Measurements from ENCODE around the gene MGLL. TPM values are rescaled to one million over a fixed set of nuclear protein-coding genes. Genes with fewer than 3 reads are reported as not detected.
A peak's percentile ranks its signal among the peaks of the same experiment; 100 is the strongest.

Gene MGLL
- total RNA-seq, 1 experiment from 2014 or later: 6.8 TPM

DNA sequence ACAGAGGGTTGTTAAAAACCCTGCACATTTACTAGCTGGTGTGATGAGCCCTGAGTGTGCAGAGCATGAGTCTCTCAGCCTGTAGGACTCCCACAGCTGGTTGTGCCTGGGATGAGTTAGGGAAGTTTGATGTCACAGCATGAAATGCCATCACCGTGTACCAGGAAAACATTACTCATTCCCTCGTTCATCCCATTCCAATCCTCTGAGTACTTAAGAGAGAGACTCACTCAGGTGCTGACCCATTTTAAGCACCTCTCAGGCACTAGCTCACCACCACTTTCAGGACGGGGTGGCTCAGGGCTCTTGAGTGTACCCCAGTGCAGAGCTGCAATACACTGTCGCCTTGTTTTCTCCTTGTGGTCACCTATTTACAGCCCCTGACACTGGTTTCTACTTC lies 18.7 kb downstream of the MGLL start:
- H3K27me3 ChIP-seq (ENCODE audit: insufficient read depth, low read length): no peaks in the 10 kb centered on the region
- POLR2A ChIA-PET: interaction anchor here (1.0 to 1.3 kb wide), 3 partner anchors 10 to 19 kb away, joined by 4 to 5 read pairs (median 4); partner anchors contain the start of gene MGLL
- peaks cover 6 to 59% of the 10 kb centered on the region in 2 experiments; a peak in 3 of 4 replicates for H3K4me1 ChIP-seq (ENCODE audit: control insufficient read depth in 1 of 2, insufficient read depth in 2 of 2, low read length in 2 of 2)
- no peaks in the 10 kb centered on the region for H3K36me3 ChIP-seq (ENCODE audit: control insufficient read depth in 1 of 2, insufficient read depth in 2 of 2, low read length in 2 of 2)
- peak; percentile 69 for TF ChIP-seq POLR2AphosphoS5 (IDR thresholded peaks at IDR 0.05; ENCODE audit: low read depth, low read length)
- TF ChIP-seq RAD21 (IDR thresholded peaks at IDR 0.05; ENCODE audit: low read depth): peak; percentile 33; the same call in 1 of the 2 replicates
- peak; percentile 91 for TF ChIP-seq SP1 (IDR thresholded peaks at IDR 0.05; ENCODE audit: low read depth)
- no peak for TF ChIP-seq EZH2 (IDR thresholded peaks at IDR 0.05)
- TF ChIP-seq CBX3 (IDR thresholded peaks at IDR 0.05; ENCODE audit: low read depth): peak; percentile 91
- peak; percentile 72 for TF ChIP-seq CEBPB (IDR thresholded peaks at IDR 0.05; ENCODE audit: low read depth)
- TF ChIP-seq SIN3A (IDR thresholded peaks at IDR 0.05; ENCODE audit: low read depth): peak; percentile 73; the same call in 1 of the 2 replicates
- no peak for TF ChIP-seq TCF7L2 (IDR thresholded peaks at IDR 0.05; ENCODE audit: borderline replicate concordance, extremely low read depth, insufficient read depth, insufficient read length)
- TF ChIP-seq JUND (IDR thresholded peaks at IDR 0.05): peak; percentile 98
- peak; percentile 21 for TF ChIP-seq YY1 (IDR thresholded peaks at IDR 0.05; ENCODE audit: extremely low read depth, insufficient replicate concordance, low read depth, low read length)
- TF ChIP-seq, protein P1, sequence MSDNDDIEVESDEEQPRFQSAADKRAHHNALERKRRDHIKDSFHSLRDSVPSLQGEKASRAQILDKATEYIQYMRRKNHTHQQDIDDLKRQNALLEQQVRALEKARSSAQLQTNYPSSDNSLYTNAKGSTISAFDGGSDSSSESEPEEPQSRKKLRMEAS (IDR thresholded peaks at IDR 0.05): peak; percentile 63
- TF ChIP-seq, protein P2, sequence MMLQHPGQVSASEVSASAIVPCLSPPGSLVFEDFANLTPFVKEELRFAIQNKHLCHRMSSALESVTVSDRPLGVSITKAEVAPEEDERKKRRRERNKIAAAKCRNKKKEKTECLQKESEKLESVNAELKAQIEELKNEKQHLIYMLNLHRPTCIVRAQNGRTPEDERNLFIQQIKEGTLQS (IDR thresholded peaks at IDR 0.05): peak; percentile 77; the same call in 1 of the 2 replicates
- TF ChIP-seq EZH2phosphoT487 (IDR thresholded peaks at IDR 0.05; ENCODE audit: borderline replicate concordance): no peak
- peak; percentile 68; the same call in 1 of the 2 replicates for TF ChIP-seq SRF (IDR thresholded peaks at IDR 0.05; ENCODE audit: low read depth)
- peak; percentile 97 for TF ChIP-seq FOSL1 (IDR thresholded peaks at IDR 0.05; ENCODE audit: low read depth)
- no peak for TF ChIP-seq ELF1 (IDR thresholded peaks at IDR 0.05; ENCODE audit: borderline replicate concordance, low read depth)
- TF ChIP-seq, protein P3, sequence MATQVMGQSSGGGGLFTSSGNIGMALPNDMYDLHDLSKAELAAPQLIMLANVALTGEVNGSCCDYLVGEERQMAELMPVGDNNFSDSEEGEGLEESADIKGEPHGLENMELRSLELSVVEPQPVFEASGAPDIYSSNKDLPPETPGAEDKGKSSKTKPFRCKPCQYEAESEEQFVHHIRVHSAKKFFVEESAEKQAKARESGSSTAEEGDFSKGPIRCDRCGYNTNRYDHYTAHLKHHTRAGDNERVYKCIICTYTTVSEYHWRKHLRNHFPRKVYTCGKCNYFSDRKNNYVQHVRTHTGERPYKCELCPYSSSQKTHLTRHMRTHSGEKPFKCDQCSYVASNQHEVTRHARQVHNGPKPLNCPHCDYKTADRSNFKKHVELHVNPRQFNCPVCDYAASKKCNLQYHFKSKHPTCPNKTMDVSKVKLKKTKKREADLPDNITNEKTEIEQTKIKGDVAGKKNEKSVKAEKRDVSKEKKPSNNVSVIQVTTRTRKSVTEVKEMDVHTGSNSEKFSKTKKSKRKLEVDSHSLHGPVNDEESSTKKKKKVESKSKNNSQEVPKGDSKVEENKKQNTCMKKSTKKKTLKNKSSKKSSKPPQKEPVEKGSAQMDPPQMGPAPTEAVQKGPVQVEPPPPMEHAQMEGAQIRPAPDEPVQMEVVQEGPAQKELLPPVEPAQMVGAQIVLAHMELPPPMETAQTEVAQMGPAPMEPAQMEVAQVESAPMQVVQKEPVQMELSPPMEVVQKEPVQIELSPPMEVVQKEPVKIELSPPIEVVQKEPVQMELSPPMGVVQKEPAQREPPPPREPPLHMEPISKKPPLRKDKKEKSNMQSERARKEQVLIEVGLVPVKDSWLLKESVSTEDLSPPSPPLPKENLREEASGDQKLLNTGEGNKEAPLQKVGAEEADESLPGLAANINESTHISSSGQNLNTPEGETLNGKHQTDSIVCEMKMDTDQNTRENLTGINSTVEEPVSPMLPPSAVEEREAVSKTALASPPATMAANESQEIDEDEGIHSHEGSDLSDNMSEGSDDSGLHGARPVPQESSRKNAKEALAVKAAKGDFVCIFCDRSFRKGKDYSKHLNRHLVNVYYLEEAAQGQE (IDR thresholded peaks at IDR 0.05; ENCODE audit: low read depth): no peak
- H2AFZ ChIP-seq (ENCODE audit: low read depth, low read length, poor library complexity, severe bottlenecking): no peak overlapping the region
- peak overlapping the region; percentile 60 for H3K4me2 ChIP-seq (ENCODE audit: low read length)
- H3K9ac ChIP-seq (ENCODE audit: low read length): peak overlapping the region; percentile 14
- H3K9me3 ChIP-seq (ENCODE audit: control insufficient read depth in 1 of 2, insufficient read depth in 1 of 2, low read depth in 1 of 2, low read length in 2 of 2): no peaks in the 10 kb centered on the region
- H4K20me1 ChIP-seq (ENCODE audit: insufficient read depth): no peaks in the 10 kb centered on the region
- RAD21 ChIA-PET (ENCODE audit: low non-redundant PET in 1 of 2, low total read pairs in 2 of 2, uncharacterized antibody in 2 of 2, unreplicated experiment in 2 of 2): no interaction called here
- DNase-seq (ENCODE audit: low read depth, low spot score) (peak; percentile 93), ATAC-seq (peak; percentile 86)
- peak overlapping the region; percentile 15; the same call in 1 of the 2 replicates for H3K27ac ChIP-seq (ENCODE audit: low read depth, low read length)
- intact Hi-C loops (cut with micrococcal nuclease): no loop called here
- BruUV-seq (replicated peaks): no TSS peak
- CTCF ChIA-PET: no interaction called here
- H3K4me3 ChIP-seq (replicated peaks in 1 of 2; ENCODE audit: low read depth in 1 of 2, low read length in 2 of 2): no peak overlapping the region
- no peaks in the 10 kb centered on the region for H3K79me2 ChIP-seq (ENCODE audit: insufficient read depth, low read length)
- no peaks in the 10 kb centered on the region for H3K9me2 ChIP-seq (ENCODE audit: insufficient read depth)
